ENCODE data around the gene OR5P2.

Gene OR5P2

GRCh38 chr11:7749456-7749855 is 47.3 kb downstream of the OR5P2 start:
- Histone ChIP-seq H3K79me2 (ENCODE audit: insufficient read depth, low read depth) (no peaks in the 10 kb centered on the region), H3K27ac (no peak overlapping the region), H3K4me2 (no peak overlapping the region), H3K4me1 (ENCODE audit: low read depth, poor library complexity, severe bottlenecking) (no peaks in the 10 kb centered on the region), H3K27me3 (ENCODE audit: insufficient read depth, low read depth) (no peaks in the 10 kb centered on the region), H3K4me3 (IDR thresholded peaks at IDR 0.05; ENCODE audit: insufficient read depth, low read depth, low read length) (no peak overlapping the region), H3K36me3 (ENCODE audit: insufficient read depth) (no peaks in the 10 kb centered on the region), H2AFZ (ENCODE audit: low read depth) (no peak overlapping the region), H4K20me1 (ENCODE audit: insufficient read depth) (no peaks in the 10 kb centered on the region), H3K9ac (no peak overlapping the region)
- no peak for TF ChIP-seq CTCF (conservative IDR thresholded peaks at IDR 0.05; ENCODE audit: low read depth, low read length)

All from KMS-11 (cell line).